ENCODE results near the gene AFM.

- TF ChIP-seq CTCF (IDR thresholded peaks at IDR 0.05): no peak
- no peak for TF ChIP-seq POLR2A (IDR thresholded peaks at IDR 0.05)
Observed at GRCh38 chr4:73501664-73502265, 20.2 kb downstream of the AFM start.
